RPMI8226 (cell line): Measurements from ENCODE around the gene WNK1.
A peak's percentile ranks its signal among the peaks of the same experiment; 100 is the strongest.
"Not testable (repeated sequence)": the region's sequence is repeated elsewhere in the genome, so short reads cannot be mapped to it uniquely, and the experiment has no call there.

Source experiments
- DNase-seq: peaks from one replicate; pipeline ENCODE4 v3.0.0-alpha.2; 2015

WNK1 gene

GRCh38 chr12:749751-750270 is 2.6 kb upstream of the WNK1 start:
- no peak for DNase-seq

- no peak for DNase-seq
Observed at GRCh38 chr12:750366-751191, 1.8 kb upstream of the WNK1 start.

- DNase-seq, result peak; percentile 97
Observed at GRCh38 chr12:751192-751998, 984 bp upstream of the WNK1 start.

GRCh38 chr12:752695-753610 is 574 bp downstream of the WNK1 start:
- DNase-seq, result peak; percentile 63

GRCh38 chr12:753611-754472 is 1.5 kb downstream of the WNK1 start:
- DNase-seq, result peak; percentile 69

- DNase-seq, result no peak
Observed at GRCh38 chr12:754473-754820, 2.1 kb downstream of the WNK1 start.

GRCh38 chr12:754851-755562 is 2.6 kb downstream of the WNK1 start:
- peak; percentile 74 for DNase-seq

- DNase-seq, result no peak
Observed at GRCh38 chr12:759628-760027, 7.2 kb downstream of the WNK1 start.

GRCh38 chr12:761256-761655 is 8.9 kb downstream of the WNK1 start:
- no peak for DNase-seq

- DNase-seq, result no peak
Observed at GRCh38 chr12:765840-766239, 13.5 kb downstream of the WNK1 start.

- DNase-seq, result no peak
Observed at GRCh38 chr12:768434-768833, 16.1 kb downstream of the WNK1 start.

- DNase-seq, result no peak
Observed at GRCh38 chr12:770479-770878, 18.1 kb downstream of the WNK1 start.

GRCh38 chr12:772056-772697 is 19.8 kb downstream of the WNK1 start:
- DNase-seq, result no peak

- DNase-seq, result no peak
Observed at GRCh38 chr12:774051-774614, 21.8 kb downstream of the WNK1 start.

- DNase-seq, result not testable (repeated sequence)
Observed at GRCh38 chr12:775973-776771, 23.8 kb downstream of the WNK1 start.

GRCh38 chr12:776772-777373 is 24.5 kb downstream of the WNK1 start:
- not testable (repeated sequence) for DNase-seq

- DNase-seq, result no peak
Observed at GRCh38 chr12:777550-778047, 25.2 kb downstream of the WNK1 start.

GRCh38 chr12:778615-779014 is 26.2 kb downstream of the WNK1 start:
- no peak for DNase-seq
